GM12878 (cell line): Measurements from ENCODE around the gene ZER1. TPM values are rescaled to one million over a fixed set of nuclear protein-coding genes. Genes with fewer than 3 reads are reported as not detected.

Source experiments
- ASH2L ChIP-seq: fragments of 300-600, 200-600 bp; sonication (generic); IDR thresholded peaks from 2 replicates; pipeline ENCODE4 v1.6.1; 2017; ENCODE audit warnings: low read depth, mild to moderate bottlenecking, borderline replicate concordance
- ATF7 ChIP-seq: fragments of 450-650 bp; IDR thresholded peaks from 2 replicates; pipeline ENCODE4 v1.6.1; 2016; ENCODE audit warnings: low read depth, mild to moderate bottlenecking
- BCL11A ChIP-seq: IDR thresholded peaks from 2 replicates; pipeline ENCODE4 v1.6.1; 2011; ENCODE audit warnings: low read depth, low read length
- BRCA1 ChIP-seq: IDR thresholded peaks from 2 replicates; pipeline ENCODE4 v1.6.1; 2011; ENCODE audit warnings: low read depth, low read length, improper control_type of control experiment
- EGR1 ChIP-seq, 2 experiments: IDR thresholded peaks; 1 replicate in 1 of 2; 2 replicates in 1 of 2; pipeline ENCODE4 v1.6.1; 2011 to 2012; ENCODE audit warnings: low read depth in 2 of 2, low read length in 2 of 2, borderline replicate concordance in 1 of 2, mild to moderate bottlenecking in 1 of 2, moderate library complexity in 1 of 2
- FOXM1 ChIP-seq: IDR thresholded peaks from 2 replicates; pipeline ENCODE4 v1.6.1; 2012; ENCODE audit warnings: low read depth, mild to moderate bottlenecking, inconsistent platforms, low read length, moderate library complexity
- GATAD2B ChIP-seq: fragments of 450-650 bp; conservative IDR thresholded peaks from 2 replicates; pipeline ENCODE4 v1.6.1; 2017; ENCODE audit warnings: low read depth, mild to moderate bottlenecking, moderate library complexity
- IRF5 ChIP-seq: fragments of 450-650 bp; IDR thresholded peaks from 2 replicates; pipeline ENCODE4 v1.6.1; 2017; ENCODE audit warnings: borderline replicate concordance
- KAT2A ChIP-seq: conservative IDR thresholded peaks from 2 replicates; pipeline ENCODE4 v1.6.1; 2011; ENCODE audit warnings: low read depth, low read length; ENCODE audit not compliant: control insufficient read depth
- MEF2B ChIP-seq: fragments of 450-650 bp; IDR thresholded peaks from 2 replicates; pipeline ENCODE4 v1.6.1; 2018; ENCODE audit warnings: mild to moderate bottlenecking, moderate library complexity; ENCODE audit not compliant: partially characterized antibody, poor library complexity, severe bottlenecking
- MTA3 ChIP-seq: IDR thresholded peaks from 2 replicates; pipeline ENCODE4 v1.6.1; 2012; ENCODE audit warnings: low read length, inconsistent platforms, borderline replicate concordance
- POLR2AphosphoS5 ChIP-seq: IDR thresholded peaks from 2 replicates; pipeline ENCODE4 v1.6.1; 2011; ENCODE audit warnings: mild to moderate bottlenecking, low read length, inconsistent platforms
- RCOR1 ChIP-seq: conservative IDR thresholded peaks from 2 replicates; pipeline ENCODE4 v1.6.1; 2012; ENCODE audit warnings: low read depth, low read length, improper control_type of control experiment
- RUNX3 ChIP-seq: IDR thresholded peaks from 2 replicates; pipeline ENCODE4 v1.6.1; 2012; ENCODE audit warnings: low read length, inconsistent platforms
- SIX5 ChIP-seq: IDR thresholded peaks from 2 replicates; pipeline ENCODE4 v1.6.1; 2011; ENCODE audit warnings: mild to moderate bottlenecking, low read depth, low read length, moderate library complexity; ENCODE audit not compliant: severe bottlenecking
- SMC3 ChIP-seq: IDR thresholded peaks from 2 replicates; pipeline ENCODE4 v1.6.1; 2011; ENCODE audit warnings: low read length, improper control_type of control experiment, borderline replicate concordance
- SREBF2 ChIP-seq: IDR thresholded peaks from 2 replicates; pipeline ENCODE4 v1.6.1; 2012; ENCODE audit warnings: mild to moderate bottlenecking, low read length
- SRF ChIP-seq, 2 experiments: IDR thresholded peaks; 2 replicates each; pipeline ENCODE4 v1.6.1; 2011; ENCODE audit warnings: low read depth in 2 of 2, low read length in 2 of 2, mild to moderate bottlenecking in 1 of 2, moderate library complexity in 1 of 2
- STAT1 ChIP-seq: fragments of 450-650 bp; conservative IDR thresholded peaks from 2 replicates; pipeline ENCODE4 v1.6.1; 2014; ENCODE audit warnings: antibody characterized with exemption, mild to moderate bottlenecking
- TCF3 ChIP-seq: IDR thresholded peaks from 2 replicates; pipeline ENCODE4 v1.6.1; 2012; ENCODE audit warnings: low read depth, mild to moderate bottlenecking, low read length, borderline replicate concordance; ENCODE audit not compliant: insufficient read depth
- ZNF217 ChIP-seq: fragments of 450-650 bp; IDR thresholded peaks from 2 replicates; pipeline ENCODE4 v1.6.1; 2017; ENCODE audit warnings: antibody characterized with exemption, mild to moderate bottlenecking
- ZZZ3 ChIP-seq: IDR thresholded peaks from 2 replicates; pipeline ENCODE4 v1.6.1; 2011; ENCODE audit warnings: low read depth; ENCODE audit not compliant: control insufficient read depth, insufficient read length
- polyA plus RNA-seq, 11 experiments: library from polyadenylated mRNA; depleted of rRNA in 4 of 11; unstranded in 6 of 11; stranded (reverse) in 5 of 11; fragments of >200 nt; fragmentation: Nextera tagmentation in 4 of 11; fragmentation: Illumina TruSeq in 1 of 11; extraction: Ambion mirVana in 4 of 11; extraction: Trizol in 1 of 11; gene quantifications; 1 replicate in 1 of 11; 2 replicates in 10 of 11; pipeline versions ENCODE4 v1.2.1 to v1.2.3, GENCODE V29; 2011 to 2016; ENCODE audit warnings: inconsistent platforms in 2 of 11, missing spikeins in 2 of 11, low read depth in 1 of 11
- total RNA-seq, 4 experiments: library from RNA; depleted of rRNA in 3 of 4; stranded (reverse); fragments of >200 nt in 3 of 4; fragmentation: Illumina TruSeq in 1 of 4; extraction: Trizol in 1 of 4; gene quantifications; 2 replicates each; pipeline versions ENCODE4 v1.2.1 to v1.2.3, GENCODE V29; 2013 to 2021
- TF ChIP-seq, protein P1 (sequence below): fragments of 450-650 bp; IDR thresholded peaks from 2 replicates; pipeline ENCODE4 v1.6.1; 2017; ENCODE audit warnings: mild to moderate bottlenecking, moderate library complexity
- TF ChIP-seq, protein P2 (sequence below): fragments of 450-650 bp; IDR thresholded peaks from 2 replicates; pipeline ENCODE4 v1.6.1; 2017; ENCODE audit warnings: mild to moderate bottlenecking

The ZER1 gene
- total and polyA plus RNA-seq, 10 of the 15 experiments (the other 5 are each of a cell fraction or from before 2014, with no cell fraction given): 0.32 to 16.9 (median 7.9) TPM

DNA sequence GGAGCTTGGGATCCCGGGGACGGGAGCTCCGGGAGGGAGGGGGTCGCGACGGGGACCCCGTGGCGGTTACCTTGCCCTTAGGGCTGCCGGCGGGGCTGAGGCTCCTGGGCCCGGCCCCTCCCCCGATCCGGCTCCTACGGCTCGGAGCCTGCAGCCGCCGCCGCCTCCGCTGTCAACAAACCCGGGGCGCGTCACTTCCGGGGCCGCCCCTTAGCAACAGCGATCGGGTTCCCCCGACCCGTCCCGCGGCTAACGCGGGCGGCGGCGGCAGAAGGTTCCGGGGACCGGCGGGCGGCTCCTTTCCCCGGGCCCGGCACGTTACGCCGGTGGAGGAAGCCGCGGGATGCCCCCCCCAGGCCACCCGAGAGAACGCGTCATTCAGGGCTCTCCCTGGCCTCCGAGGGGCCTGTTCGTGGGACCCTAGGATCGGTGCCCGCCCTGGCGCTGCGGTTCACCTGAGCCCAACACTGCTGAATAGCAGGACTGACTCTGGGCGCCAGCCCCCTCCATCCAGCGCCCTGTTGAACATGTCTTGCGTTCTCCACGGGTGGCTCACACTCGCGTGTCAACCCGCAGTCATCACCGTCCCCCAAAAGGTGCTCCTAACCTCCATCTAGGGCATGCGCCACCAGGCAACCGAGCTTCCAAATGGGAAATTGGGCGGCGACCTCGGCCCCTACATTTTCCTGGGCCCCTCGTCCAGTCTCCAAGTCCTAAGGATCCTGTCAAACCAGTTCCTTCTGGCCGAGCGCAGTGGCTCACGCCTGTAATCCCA lies at the start of gene ZER1 (continued):
- TF ChIP-seq, protein P1, sequence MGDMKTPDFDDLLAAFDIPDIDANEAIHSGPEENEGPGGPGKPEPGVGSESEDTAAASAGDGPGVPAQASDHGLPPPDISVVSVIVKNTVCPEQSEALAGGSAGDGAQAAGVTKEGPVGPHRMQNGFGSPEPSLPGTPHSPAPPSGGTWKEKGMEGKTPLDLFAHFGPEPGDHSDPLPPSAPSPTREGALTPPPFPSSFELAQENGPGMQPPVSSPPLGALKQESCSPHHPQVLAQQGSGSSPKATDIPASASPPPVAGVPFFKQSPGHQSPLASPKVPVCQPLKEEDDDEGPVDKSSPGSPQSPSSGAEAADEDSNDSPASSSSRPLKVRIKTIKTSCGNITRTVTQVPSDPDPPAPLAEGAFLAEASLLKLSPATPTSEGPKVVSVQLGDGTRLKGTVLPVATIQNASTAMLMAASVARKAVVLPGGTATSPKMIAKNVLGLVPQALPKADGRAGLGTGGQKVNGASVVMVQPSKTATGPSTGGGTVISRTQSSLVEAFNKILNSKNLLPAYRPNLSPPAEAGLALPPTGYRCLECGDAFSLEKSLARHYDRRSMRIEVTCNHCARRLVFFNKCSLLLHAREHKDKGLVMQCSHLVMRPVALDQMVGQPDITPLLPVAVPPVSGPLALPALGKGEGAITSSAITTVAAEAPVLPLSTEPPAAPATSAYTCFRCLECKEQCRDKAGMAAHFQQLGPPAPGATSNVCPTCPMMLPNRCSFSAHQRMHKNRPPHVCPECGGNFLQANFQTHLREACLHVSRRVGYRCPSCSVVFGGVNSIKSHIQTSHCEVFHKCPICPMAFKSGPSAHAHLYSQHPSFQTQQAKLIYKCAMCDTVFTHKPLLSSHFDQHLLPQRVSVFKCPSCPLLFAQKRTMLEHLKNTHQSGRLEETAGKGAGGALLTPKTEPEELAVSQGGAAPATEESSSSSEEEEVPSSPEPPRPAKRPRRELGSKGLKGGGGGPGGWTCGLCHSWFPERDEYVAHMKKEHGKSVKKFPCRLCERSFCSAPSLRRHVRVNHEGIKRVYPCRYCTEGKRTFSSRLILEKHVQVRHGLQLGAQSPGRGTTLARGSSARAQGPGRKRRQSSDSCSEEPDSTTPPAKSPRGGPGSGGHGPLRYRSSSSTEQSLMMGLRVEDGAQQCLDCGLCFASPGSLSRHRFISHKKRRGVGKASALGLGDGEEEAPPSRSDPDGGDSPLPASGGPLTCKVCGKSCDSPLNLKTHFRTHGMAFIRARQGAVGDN: peak; percentile 70
- peak; percentile 70; the same call in 1 of the 2 replicates for TF ChIP-seq TCF3
- TF ChIP-seq SRF (IDR thresholded peaks at IDR 0.05; ENCODE audit: low read depth in 2 of 2, low read length in 2 of 2): peak; percentile 30 to 91; a peak in 2 of 4 replicates
- TF ChIP-seq RUNX3: 0 out of 2 replicates have a peak, but pooled peaks have one; percentile 56
- peak; percentile 71 for TF ChIP-seq MEF2B
- TF ChIP-seq ZNF217: no peak
- no peak for TF ChIP-seq MTA3
- peak; percentile 89 for TF ChIP-seq STAT1
- TF ChIP-seq ATF7: no peak
- TF ChIP-seq, protein P2, sequence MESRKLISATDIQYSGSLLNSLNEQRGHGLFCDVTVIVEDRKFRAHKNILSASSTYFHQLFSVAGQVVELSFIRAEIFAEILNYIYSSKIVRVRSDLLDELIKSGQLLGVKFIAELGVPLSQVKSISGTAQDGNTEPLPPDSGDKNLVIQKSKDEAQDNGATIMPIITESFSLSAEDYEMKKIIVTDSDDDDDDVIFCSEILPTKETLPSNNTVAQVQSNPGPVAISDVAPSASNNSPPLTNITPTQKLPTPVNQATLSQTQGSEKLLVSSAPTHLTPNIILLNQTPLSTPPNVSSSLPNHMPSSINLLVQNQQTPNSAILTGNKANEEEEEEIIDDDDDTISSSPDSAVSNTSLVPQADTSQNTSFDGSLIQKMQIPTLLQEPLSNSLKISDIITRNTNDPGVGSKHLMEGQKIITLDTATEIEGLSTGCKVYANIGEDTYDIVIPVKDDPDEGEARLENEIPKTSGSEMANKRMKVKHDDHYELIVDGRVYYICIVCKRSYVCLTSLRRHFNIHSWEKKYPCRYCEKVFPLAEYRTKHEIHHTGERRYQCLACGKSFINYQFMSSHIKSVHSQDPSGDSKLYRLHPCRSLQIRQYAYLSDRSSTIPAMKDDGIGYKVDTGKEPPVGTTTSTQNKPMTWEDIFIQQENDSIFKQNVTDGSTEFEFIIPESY: no peak
- TF ChIP-seq BRCA1: no peak
- TF ChIP-seq POLR2AphosphoS5: peak; percentile 78
- TF ChIP-seq SMC3: peak; percentile 24; the same call in 1 of the 2 replicates
- TF ChIP-seq GATAD2B: peak; percentile 95
- peak; percentile 66 for TF ChIP-seq SIX5
- TF ChIP-seq SREBF2: peak; percentile 41; the same call in 1 of the 2 replicates
- no peak for TF ChIP-seq BCL11A
- TF ChIP-seq IRF5: no peak
- TF ChIP-seq ASH2L: no peak
- no peak for TF ChIP-seq FOXM1
- peak; percentile 65 to 81 for TF ChIP-seq EGR1 (IDR thresholded peaks at IDR 0.05; ENCODE audit: borderline replicate concordance in 1 of 2, low read depth in 2 of 2, low read length in 2 of 2)
- no peak for TF ChIP-seq ZZZ3
- 0 out of 2 replicates have a peak, but pooled peaks have one; percentile 33 for TF ChIP-seq RCOR1
- no peak for TF ChIP-seq KAT2A
